Liver (tissue), 3 donors: Measurements from ENCODE around the gene NXPH2.

ENCODE experiments used
- CTCF ChIP-seq: fragments of 150-350 bp; IDR thresholded peaks from 2 replicates; pipeline ENCODE4 v1.5.1; 2017; ENCODE audit warnings: improper control_type of control experiment, low read depth, low read length; ENCODE audit not compliant: missing input control
- TAF1 ChIP-seq: conservative IDR thresholded peaks from 2 replicates; pipeline ENCODE4 v1.6.1; 2016; ENCODE audit warnings: antibody characterized with exemption, mild to moderate bottlenecking
- YY1 ChIP-seq: IDR thresholded peaks from 2 replicates; pipeline ENCODE4 v1.6.1; 2016; ENCODE audit warnings: antibody characterized with exemption, mild to moderate bottlenecking
- TF ChIP-seq, protein P1 (sequence below): IDR thresholded peaks from 2 replicates; pipeline ENCODE4 v1.6.1; 2016; ENCODE audit warnings: antibody characterized with exemption
- donor health status: healthy.
- donor health status: healthy.

DNA sequence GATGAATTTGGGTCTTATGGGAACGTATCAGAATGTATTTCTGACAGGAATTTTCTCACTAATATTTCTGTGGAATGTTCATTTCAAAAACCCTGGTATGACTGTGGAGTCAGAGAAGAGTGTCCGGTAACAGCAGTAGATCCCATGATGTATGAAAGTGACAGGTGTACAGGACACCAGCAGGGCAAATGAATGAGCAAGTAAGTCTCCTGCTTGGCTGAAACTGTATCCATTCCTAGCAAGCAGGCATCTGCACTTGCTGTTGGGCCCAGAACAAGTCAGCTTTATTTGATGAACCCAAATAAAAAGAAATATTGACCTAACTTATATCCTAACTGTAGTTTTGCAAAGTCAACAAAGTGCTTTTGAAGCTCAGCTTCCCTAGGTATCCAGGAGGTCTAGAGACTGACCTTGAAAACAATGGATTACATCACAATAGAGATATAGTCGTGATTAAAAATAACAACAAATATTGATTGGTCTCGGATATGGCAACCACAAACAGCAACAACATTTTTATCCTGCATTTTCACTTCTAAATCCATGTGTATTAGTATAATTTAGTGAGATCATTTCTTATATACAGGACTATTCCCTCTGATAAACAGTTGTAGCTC lies 37.6 kb downstream of the NXPH2 start:
- no peak for TF ChIP-seq CTCF
- no peak for TF ChIP-seq TAF1
- TF ChIP-seq, protein P1, sequence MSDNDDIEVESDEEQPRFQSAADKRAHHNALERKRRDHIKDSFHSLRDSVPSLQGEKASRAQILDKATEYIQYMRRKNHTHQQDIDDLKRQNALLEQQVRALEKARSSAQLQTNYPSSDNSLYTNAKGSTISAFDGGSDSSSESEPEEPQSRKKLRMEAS: no peak
- no peak for TF ChIP-seq YY1
